ENCODE results near the gene PKN1.
A peak's percentile ranks its signal among the peaks of the same experiment; 100 is the strongest.

The PKN1 gene

DNA sequence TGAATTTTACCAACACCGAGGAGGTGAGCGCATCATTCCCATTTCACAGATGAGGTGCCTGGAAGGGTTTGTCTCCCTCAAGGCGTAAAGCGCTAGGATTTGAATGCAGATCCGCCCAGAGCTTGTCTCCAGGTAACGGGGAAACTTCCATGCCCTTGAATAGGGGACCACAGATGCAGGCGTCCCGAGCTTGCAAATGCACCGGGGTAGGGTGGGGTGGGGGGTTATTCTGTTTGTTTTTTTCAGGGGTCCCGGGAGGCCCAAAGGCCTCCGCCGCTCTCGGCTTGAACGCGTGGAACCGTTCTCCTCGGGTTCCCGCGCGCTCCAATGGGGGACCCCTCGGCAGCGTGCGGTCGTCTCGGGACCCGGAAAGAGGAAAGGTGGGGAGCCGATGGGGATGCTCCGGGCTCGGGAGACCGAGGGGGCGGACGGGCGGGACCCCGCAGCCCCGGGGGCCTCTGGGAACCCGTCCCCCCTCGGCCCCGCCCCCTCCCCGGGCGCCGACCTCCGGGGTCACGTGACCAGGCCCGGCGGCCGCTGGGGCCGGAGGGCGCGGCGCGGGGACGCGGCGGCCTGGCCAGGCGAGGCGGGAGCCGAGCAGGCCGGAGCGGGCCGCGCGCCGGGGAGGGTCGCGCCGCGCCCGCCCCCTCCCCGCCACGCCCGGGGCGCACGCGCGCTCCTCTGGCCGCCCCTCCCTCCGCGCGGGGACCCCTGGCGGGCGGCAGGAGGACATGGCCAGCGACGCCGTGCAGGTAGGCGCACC lies at the start of gene PKN1:
TSS of gene PKN1 (plus strand) at position 516 of the 763 bp plus-strand sequence. CDS start at position 732, 216 bp downstream.
- peak; percentile 28 for DNase-seq (ENCODE audit: low read depth)
- TF ChIP-seq CTCF (IDR thresholded peaks at IDR 0.05; ENCODE audit: low read length, missing control alignments): no peak
- H3K4me3 ChIP-seq (replicated peaks; ENCODE audit: low read depth, low read length): peak within 1 kb of the TSS; percentile 74

- TF ChIP-seq CTCF (IDR thresholded peaks at IDR 0.05; ENCODE audit: low read length, missing control alignments): no peak
- H3K4me3 ChIP-seq (replicated peaks; ENCODE audit: low read depth, low read length): peak overlapping the region; percentile 44
- peak; percentile 46 for DNase-seq (ENCODE audit: low read depth)
These were observed 49.2 kb upstream of the PKN1 start for GRCh38 chr19:14383661-14384555.

GRCh38 chr19:14385492-14385891 lies 47.6 kb upstream of the PKN1 start:
- no peak for TF ChIP-seq CTCF (IDR thresholded peaks at IDR 0.05; ENCODE audit: low read length, missing control alignments)
- no peak overlapping the region for H3K4me3 ChIP-seq (replicated peaks; ENCODE audit: low read depth, low read length)
- no peak for DNase-seq (ENCODE audit: low read depth)

GRCh38 chr19:14390548-14390947 lies 42.6 kb upstream of the PKN1 start:
- TF ChIP-seq CTCF (IDR thresholded peaks at IDR 0.05; ENCODE audit: low read length, missing control alignments): no peak
- DNase-seq (ENCODE audit: low read depth): no peak
- no peak overlapping the region for H3K4me3 ChIP-seq (replicated peaks; ENCODE audit: low read depth, low read length)

- H3K4me3 ChIP-seq (replicated peaks; ENCODE audit: low read depth, low read length): no peak overlapping the region
- no peak for TF ChIP-seq CTCF (IDR thresholded peaks at IDR 0.05; ENCODE audit: low read length, missing control alignments)
- DNase-seq (ENCODE audit: low read depth): no peak
These were observed 41.8 kb upstream of the PKN1 start for GRCh38 chr19:14391156-14391821.

GRCh38 chr19:14393329-14393728 lies 39.8 kb upstream of the PKN1 start:
- H3K4me3 ChIP-seq (replicated peaks; ENCODE audit: low read depth, low read length): no peak overlapping the region
- no peak for TF ChIP-seq CTCF (IDR thresholded peaks at IDR 0.05; ENCODE audit: low read length, missing control alignments)
- DNase-seq (ENCODE audit: low read depth): no peak
